ENCODE measurements around the gene NUP93.

The NUP93 gene

DNA sequence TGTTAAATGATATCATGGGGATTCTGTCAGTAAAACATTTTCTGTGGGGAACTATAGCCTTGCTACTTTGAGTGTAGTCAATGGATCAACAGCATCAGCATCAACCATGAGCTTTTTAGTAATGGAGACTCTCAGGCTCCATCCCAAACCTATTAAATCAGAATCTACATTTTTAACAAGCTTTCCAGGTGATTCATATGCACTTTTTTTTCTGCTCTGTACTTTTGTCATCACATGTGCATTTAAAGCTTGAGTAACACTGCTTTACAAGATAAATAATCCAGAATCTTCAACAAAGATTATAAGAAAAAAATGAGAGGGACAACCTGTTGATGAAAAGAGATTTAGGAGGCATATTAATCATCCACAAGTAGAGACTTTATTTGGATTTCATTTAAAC, 23.5 kb downstream of the NUP93 start:
- H3K4me1 ChIP-seq (ENCODE audit: control insufficient read depth, insufficient read depth, low read length, poor library complexity, severe bottlenecking), result no peaks in the 10 kb centered on the region
- H3K36me3 ChIP-seq (ENCODE audit: control insufficient read depth, insufficient read depth, low read length), result peaks cover 12% of the 10 kb centered on the region
- H3K27me3 ChIP-seq (replicated peaks; ENCODE audit: control insufficient read depth, insufficient read depth, low read length, poor library complexity, severe bottlenecking), result no peaks in the 10 kb centered on the region
- no peaks in the 10 kb centered on the region for H3K9me3 ChIP-seq (ENCODE audit: control insufficient read depth, low read length)
- no peak overlapping the region for H3K27ac ChIP-seq (ENCODE audit: insufficient read depth, low read length, poor library complexity, severe bottlenecking)
- no peak for DNase-seq
- H3K4me3 ChIP-seq (ENCODE audit: insufficient read depth, low read depth, low read length, poor library complexity, severe bottlenecking), result no peak overlapping the region

DNA sequence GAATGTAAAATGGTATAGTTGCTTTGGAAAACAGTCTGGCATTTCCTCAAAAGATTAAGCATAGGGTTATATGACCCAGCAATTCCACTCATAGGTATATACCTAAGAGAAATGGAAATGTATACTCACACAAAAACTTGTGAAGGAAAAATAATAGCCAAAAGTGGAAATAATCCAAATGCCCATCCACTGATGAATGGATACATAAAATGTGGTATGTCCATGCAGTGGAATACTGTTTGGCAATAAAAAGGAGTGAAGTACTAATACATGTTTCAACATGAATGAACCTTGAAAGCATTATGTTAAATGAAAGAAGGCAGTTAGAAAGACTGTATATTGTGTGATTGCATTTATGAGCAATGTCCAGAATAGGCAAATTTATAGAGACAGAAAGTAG, 25.1 kb downstream of the NUP93 start:
- H3K27me3 ChIP-seq (replicated peaks; ENCODE audit: control insufficient read depth, insufficient read depth, low read length, poor library complexity, severe bottlenecking), result no peaks in the 10 kb centered on the region

DNA sequence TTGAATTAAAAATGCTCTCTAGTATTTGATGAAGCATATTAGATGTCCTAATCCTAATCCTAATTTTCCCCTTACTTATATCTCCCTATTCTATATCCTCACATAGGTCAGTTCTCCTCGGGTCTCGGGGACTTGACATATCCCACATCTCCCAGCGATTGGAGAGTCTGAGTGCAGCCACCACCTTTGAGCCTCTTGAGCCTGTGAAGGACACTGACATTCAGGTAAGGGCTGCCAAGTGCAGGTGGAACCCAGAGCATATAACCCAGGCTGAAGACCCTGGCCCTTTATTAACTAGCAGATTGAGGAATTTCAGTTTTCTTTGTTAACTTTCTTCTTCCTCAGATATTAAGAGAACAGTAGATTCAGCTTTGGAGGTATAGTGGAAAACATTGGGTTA, 28.5 kb downstream of the NUP93 start:
- H3K36me3 ChIP-seq (ENCODE audit: control insufficient read depth, insufficient read depth, low read length), result peaks cover 16% of the 10 kb centered on the region
- peaks cover under 1% of the 10 kb centered on the region for H3K4me1 ChIP-seq (ENCODE audit: control insufficient read depth, insufficient read depth, low read length, poor library complexity, severe bottlenecking)

More for the DNA sequence above, 25.1 kb downstream of the NUP93 start:
- DNase-seq, result no peak
- no peaks in the 10 kb centered on the region for H3K4me1 ChIP-seq (ENCODE audit: control insufficient read depth, insufficient read depth, low read length, poor library complexity, severe bottlenecking)
- H3K4me3 ChIP-seq (ENCODE audit: insufficient read depth, low read depth, low read length, poor library complexity, severe bottlenecking), result no peak overlapping the region
- H3K36me3 ChIP-seq (ENCODE audit: control insufficient read depth, insufficient read depth, low read length), result peaks cover 5% of the 10 kb centered on the region
- H3K9me3 ChIP-seq (ENCODE audit: control insufficient read depth, low read length), result no peaks in the 10 kb centered on the region
- no peak overlapping the region for H3K27ac ChIP-seq (ENCODE audit: insufficient read depth, low read length, poor library complexity, severe bottlenecking)

DNA sequence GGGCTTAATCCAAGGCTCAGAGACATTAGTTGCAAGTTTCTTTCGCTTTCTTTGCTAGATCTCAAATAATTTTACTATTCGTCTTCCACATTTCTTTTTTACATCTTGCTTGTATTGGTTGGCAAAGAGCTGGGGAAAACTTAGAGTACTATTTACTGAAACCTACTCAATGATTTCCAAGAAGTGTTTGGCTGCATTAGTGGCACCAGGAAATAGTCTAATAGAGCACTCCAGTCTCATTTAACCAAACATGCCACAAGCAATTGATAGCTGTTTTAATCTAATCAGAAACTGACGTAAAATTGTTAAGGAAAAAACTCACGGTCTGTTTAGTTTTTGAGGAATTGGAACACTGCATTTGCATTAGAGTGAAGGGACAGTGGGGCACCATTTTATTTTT, 29.0 kb downstream of the NUP93 start:
- no peak for DNase-seq
- H3K4me3 ChIP-seq (ENCODE audit: insufficient read depth, low read depth, low read length, poor library complexity, severe bottlenecking), result no peak overlapping the region
- H3K4me1 ChIP-seq (ENCODE audit: control insufficient read depth, insufficient read depth, low read length, poor library complexity, severe bottlenecking), result peaks cover 3% of the 10 kb centered on the region
- no peak overlapping the region for H3K27ac ChIP-seq (ENCODE audit: insufficient read depth, low read length, poor library complexity, severe bottlenecking)
- no peaks in the 10 kb centered on the region for H3K27me3 ChIP-seq (replicated peaks; ENCODE audit: control insufficient read depth, insufficient read depth, low read length, poor library complexity, severe bottlenecking)
- peaks cover 16% of the 10 kb centered on the region for H3K36me3 ChIP-seq (ENCODE audit: control insufficient read depth, insufficient read depth, low read length)
- H3K9me3 ChIP-seq (ENCODE audit: control insufficient read depth, low read length), result no peaks in the 10 kb centered on the region

More for the DNA sequence above, 28.5 kb downstream of the NUP93 start:
- no peak for DNase-seq
- H3K27me3 ChIP-seq (replicated peaks; ENCODE audit: control insufficient read depth, insufficient read depth, low read length, poor library complexity, severe bottlenecking), result no peaks in the 10 kb centered on the region
- no peaks in the 10 kb centered on the region for H3K9me3 ChIP-seq (ENCODE audit: control insufficient read depth, low read length)
- no peak overlapping the region for H3K27ac ChIP-seq (ENCODE audit: insufficient read depth, low read length, poor library complexity, severe bottlenecking)
- no peak overlapping the region for H3K4me3 ChIP-seq (ENCODE audit: insufficient read depth, low read depth, low read length, poor library complexity, severe bottlenecking)

DNA sequence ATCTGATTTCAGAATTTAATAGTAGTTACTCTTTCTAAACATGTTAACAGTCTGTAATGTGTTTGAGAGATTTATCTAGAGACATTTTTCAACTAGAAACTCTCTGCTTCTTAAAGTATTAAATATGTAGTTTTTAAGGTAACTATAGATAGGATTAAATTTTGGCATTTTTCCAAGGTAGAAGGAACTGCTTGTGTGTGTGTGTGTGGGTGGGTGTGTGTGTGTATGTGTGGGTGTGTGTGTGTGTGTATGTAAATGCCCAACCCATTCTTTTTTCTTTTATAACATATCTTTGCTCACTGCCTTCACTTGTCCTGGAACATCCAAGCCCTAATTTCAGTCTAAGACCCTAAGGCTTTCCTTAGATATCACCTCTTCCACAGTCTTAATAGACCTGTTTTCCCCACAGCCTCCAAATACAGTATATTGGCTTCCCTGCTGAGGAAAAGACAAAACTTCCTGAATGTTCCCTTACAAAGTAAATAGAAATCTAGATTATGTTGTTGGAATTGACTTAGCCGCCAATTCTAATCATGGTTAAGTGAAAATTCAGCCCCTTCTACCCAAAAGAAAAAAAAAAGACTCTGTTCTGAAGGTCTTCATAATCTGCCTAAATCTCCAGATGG, 33.5 kb downstream of the NUP93 start:
- Histone ChIP-seq H3K27me3 (replicated peaks; ENCODE audit: control insufficient read depth, insufficient read depth, low read length, poor library complexity, severe bottlenecking) (no peaks in the 10 kb centered on the region), H3K9me3 (ENCODE audit: control insufficient read depth, low read length) (no peaks in the 10 kb centered on the region), H3K27ac (ENCODE audit: insufficient read depth, low read length, poor library complexity, severe bottlenecking) (no peak overlapping the region), H3K36me3 (ENCODE audit: control insufficient read depth, insufficient read depth, low read length) (peaks cover 16% of the 10 kb centered on the region), H3K4me1 (ENCODE audit: control insufficient read depth, insufficient read depth, low read length, poor library complexity, severe bottlenecking) (peaks cover 3% of the 10 kb centered on the region), H3K4me3 (ENCODE audit: insufficient read depth, low read depth, low read length, poor library complexity, severe bottlenecking) (no peak overlapping the region)
- no peak for DNase-seq

DNA sequence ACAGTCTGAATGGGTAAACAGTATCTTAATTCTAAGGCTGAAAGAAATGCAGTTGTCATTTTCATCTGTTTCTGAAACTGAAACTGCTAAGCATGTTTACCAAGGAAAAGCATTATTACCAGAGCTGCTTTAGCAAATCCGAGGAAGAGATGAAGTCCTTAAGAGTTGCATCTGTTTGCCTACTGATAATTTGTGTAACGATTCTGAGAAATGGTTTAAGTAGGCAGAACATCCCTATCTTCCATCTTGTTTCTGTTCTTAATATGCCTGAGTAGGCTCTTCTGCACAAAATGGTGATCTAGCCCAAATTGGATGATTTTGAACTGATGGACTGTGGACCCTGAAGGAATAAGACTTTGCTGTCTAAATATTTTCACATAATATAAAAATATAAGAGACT, 34.9 kb downstream of the NUP93 start:
- H3K27me3 ChIP-seq (replicated peaks; ENCODE audit: control insufficient read depth, insufficient read depth, low read length, poor library complexity, severe bottlenecking), result no peaks in the 10 kb centered on the region
- peaks cover 13% of the 10 kb centered on the region for H3K36me3 ChIP-seq (ENCODE audit: control insufficient read depth, insufficient read depth, low read length)
- no peak overlapping the region for H3K4me3 ChIP-seq (ENCODE audit: insufficient read depth, low read depth, low read length, poor library complexity, severe bottlenecking)
- DNase-seq, result no peak
- peaks cover 3% of the 10 kb centered on the region for H3K4me1 ChIP-seq (ENCODE audit: control insufficient read depth, insufficient read depth, low read length, poor library complexity, severe bottlenecking)
- H3K9me3 ChIP-seq (ENCODE audit: control insufficient read depth, low read length), result no peaks in the 10 kb centered on the region
- H3K27ac ChIP-seq (ENCODE audit: insufficient read depth, low read length, poor library complexity, severe bottlenecking), result no peak overlapping the region

DNA sequence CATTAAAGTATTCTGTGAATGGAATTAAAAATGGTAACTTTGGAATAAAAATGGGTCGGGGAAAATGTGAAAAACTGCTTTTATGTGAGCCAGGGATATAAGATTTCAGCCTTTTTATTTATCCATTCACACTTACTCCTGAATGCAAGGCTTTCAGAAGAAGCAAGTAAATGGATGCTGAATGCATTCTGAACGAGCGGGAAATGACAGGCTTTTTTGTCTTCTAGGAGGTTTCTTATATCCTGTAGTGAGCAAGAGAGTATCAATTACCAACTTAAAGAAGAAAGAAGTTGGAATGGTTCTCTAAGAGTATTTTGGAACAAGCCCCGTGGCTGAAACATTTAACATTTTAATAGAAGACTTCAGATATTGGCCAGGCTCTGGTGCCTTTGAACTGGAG, 36.0 kb downstream of the NUP93 start:
- Histone ChIP-seq H3K27me3 (replicated peaks; ENCODE audit: control insufficient read depth, insufficient read depth, low read length, poor library complexity, severe bottlenecking) (no peaks in the 10 kb centered on the region), H3K36me3 (ENCODE audit: control insufficient read depth, insufficient read depth, low read length) (peaks cover 7% of the 10 kb centered on the region), H3K27ac (ENCODE audit: insufficient read depth, low read length, poor library complexity, severe bottlenecking) (no peak overlapping the region), H3K4me1 (ENCODE audit: control insufficient read depth, insufficient read depth, low read length, poor library complexity, severe bottlenecking) (peaks cover 3% of the 10 kb centered on the region), H3K9me3 (ENCODE audit: control insufficient read depth, low read length) (no peaks in the 10 kb centered on the region), H3K4me3 (ENCODE audit: insufficient read depth, low read depth, low read length, poor library complexity, severe bottlenecking) (no peak overlapping the region)
- DNase-seq, result no peak

DNA sequence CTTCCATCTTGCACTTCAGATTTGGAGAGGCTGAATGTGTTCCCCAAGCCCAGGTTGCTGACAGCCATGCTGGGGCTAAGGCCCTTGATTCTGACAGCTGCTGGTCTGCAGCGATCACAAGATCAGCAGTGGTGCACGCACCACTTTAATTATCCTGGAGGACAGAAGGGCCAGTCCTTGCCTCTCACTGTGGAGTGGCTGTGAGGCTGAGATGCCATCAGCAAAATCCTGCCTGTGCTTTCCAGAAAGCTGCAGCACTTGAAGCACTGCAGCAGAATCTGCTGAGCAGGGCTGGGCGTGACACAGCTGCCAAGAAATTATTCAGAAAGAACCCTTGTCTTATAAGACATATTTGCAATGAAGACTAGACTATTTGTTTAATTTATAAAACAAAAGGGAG, 37.1 kb downstream of the NUP93 start:
- H3K27ac ChIP-seq (ENCODE audit: insufficient read depth, low read length, poor library complexity, severe bottlenecking), result no peak overlapping the region
- DNase-seq, result no peak

DNA sequence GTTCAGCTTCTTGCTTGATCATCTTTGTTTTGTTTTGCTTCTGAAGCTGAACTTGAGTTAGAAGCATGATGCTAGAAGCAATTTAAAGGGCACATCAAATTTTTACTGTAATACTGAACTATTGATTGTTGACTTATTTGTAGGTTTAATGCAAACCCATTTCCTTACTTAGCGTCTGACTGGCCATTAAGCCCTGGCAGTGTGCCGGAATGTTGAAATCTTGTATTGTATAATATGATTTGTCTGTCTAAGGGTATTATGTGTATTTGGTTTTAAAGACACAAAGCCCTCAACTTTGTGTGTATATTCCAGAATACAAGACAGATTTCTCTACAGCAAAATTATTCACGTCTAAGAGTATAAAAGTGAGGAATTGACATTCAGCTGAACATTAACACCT, 39.7 kb downstream of the NUP93 start:
- Histone ChIP-seq H3K4me3 (ENCODE audit: insufficient read depth, low read depth, low read length, poor library complexity, severe bottlenecking) (no peak overlapping the region), H3K36me3 (ENCODE audit: control insufficient read depth, insufficient read depth, low read length) (no peaks in the 10 kb centered on the region), H3K4me1 (ENCODE audit: control insufficient read depth, insufficient read depth, low read length, poor library complexity, severe bottlenecking) (no peaks in the 10 kb centered on the region), H3K27ac (ENCODE audit: insufficient read depth, low read length, poor library complexity, severe bottlenecking) (no peak overlapping the region), H3K27me3 (replicated peaks; ENCODE audit: control insufficient read depth, insufficient read depth, low read length, poor library complexity, severe bottlenecking) (no peaks in the 10 kb centered on the region), H3K9me3 (ENCODE audit: control insufficient read depth, low read length) (no peaks in the 10 kb centered on the region)
- DNase-seq, result no peak

More for the DNA sequence above, 37.1 kb downstream of the NUP93 start:
- H3K27me3 ChIP-seq (replicated peaks; ENCODE audit: control insufficient read depth, insufficient read depth, low read length, poor library complexity, severe bottlenecking), result no peaks in the 10 kb centered on the region
- H3K36me3 ChIP-seq (ENCODE audit: control insufficient read depth, insufficient read depth, low read length), result peaks cover 7% of the 10 kb centered on the region
- peaks cover 3% of the 10 kb centered on the region for H3K4me1 ChIP-seq (ENCODE audit: control insufficient read depth, insufficient read depth, low read length, poor library complexity, severe bottlenecking)
- H3K9me3 ChIP-seq (ENCODE audit: control insufficient read depth, low read length), result no peaks in the 10 kb centered on the region
- no peak overlapping the region for H3K4me3 ChIP-seq (ENCODE audit: insufficient read depth, low read depth, low read length, poor library complexity, severe bottlenecking)

DNA sequence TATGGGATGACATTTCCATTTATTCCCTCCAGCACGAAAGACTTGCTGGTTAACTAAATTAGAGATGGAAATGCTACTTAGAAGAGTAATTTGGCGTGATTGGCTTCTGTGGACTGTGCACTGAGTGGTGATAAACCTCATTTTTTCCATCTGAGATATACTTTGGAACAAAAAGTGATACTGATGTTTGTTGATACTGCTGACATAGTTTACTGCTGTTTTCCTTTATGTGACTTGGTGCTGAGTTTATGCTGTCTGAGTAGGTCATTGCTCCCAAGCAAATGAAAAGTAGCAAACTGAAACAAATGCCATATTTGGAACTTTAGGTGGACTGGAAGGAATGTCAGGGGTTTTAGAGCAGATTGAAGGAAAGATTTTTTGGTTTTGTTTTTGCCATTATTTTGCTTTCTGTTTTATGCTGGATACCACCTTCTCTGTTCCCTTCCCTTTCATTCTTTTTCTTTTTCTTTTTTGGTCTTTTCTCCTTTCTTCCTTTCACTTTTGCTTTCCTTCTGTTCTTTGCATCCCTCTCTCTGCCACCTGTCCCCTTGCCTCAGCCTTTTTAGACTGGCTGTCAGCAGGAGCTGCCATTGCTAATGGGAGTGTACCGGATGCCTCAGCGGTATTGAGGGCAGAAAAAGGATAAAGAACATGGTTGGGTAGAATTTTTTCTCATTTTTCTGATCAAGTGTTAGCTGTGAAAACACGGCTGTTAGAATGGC, 41.8 kb downstream of the NUP93 start:
- Histone ChIP-seq H3K4me1 (ENCODE audit: control insufficient read depth, insufficient read depth, low read length, poor library complexity, severe bottlenecking) (no peaks in the 10 kb centered on the region), H3K9me3 (ENCODE audit: control insufficient read depth, low read length) (no peaks in the 10 kb centered on the region), H3K27me3 (replicated peaks; ENCODE audit: control insufficient read depth, insufficient read depth, low read length, poor library complexity, severe bottlenecking) (no peaks in the 10 kb centered on the region), H3K27ac (ENCODE audit: insufficient read depth, low read length, poor library complexity, severe bottlenecking) (no peak overlapping the region), H3K36me3 (ENCODE audit: control insufficient read depth, insufficient read depth, low read length) (no peaks in the 10 kb centered on the region), H3K4me3 (ENCODE audit: insufficient read depth, low read depth, low read length, poor library complexity, severe bottlenecking) (no peak overlapping the region)
- no peak for DNase-seq
